ENCODE data around the gene EPHA8. TPM values are rescaled to one million over a fixed set of nuclear protein-coding genes. Genes with fewer than 3 reads are reported as not detected.

EPHA8 gene
- total RNA-seq (2012; rRNA removed) (not detected in 2 replicates), polyA plus RNA-seq (2012; rRNA removed) (not detected in 2 replicates), Bru-seq, nascent RNA (not detected), BruChase-seq, experiment 1, labeled RNA remaining after a 6-hour chase (not detected), BruChase-seq, experiment 2, labeled RNA remaining after a 2-hour chase (percentile 2 among the genes with signal in this experiment)
- polyA plus RNA-seq (2012; cell fraction: cytosol; rRNA removed): not detected in 2 replicates
- polyA plus RNA-seq (2012; cell fraction: nucleus; rRNA removed; ENCODE audit: low replicate concordance): not detected in 2 replicates
- long read RNA-seq: 0 reads

GRCh38 chr1:22562584-22563583 lies at the start of gene EPHA8:
Gene EPHA8 (plus strand): TSS chr1:22563489. CDS start chr1:22563636, 147 bp downstream.
- H3K27ac ChIP-seq (ENCODE audit: insufficient read depth, low read length): no peak within 1 kb of the TSS
- H4K91ac ChIP-seq (ENCODE audit: insufficient read depth, low read depth, low read length): no peak within 1 kb of the TSS
- no peak within 1 kb of the TSS for H2BK120ac ChIP-seq (ENCODE audit: low read depth, low read length)
- intact Hi-C loops (cut with micrococcal nuclease): no loop called here
- no TSS peak for BruUV-seq (replicated peaks)
- H3K56ac ChIP-seq (ENCODE audit: extremely low read depth, insufficient read depth, low read length): no peak within 1 kb of the TSS
- WGBS, 2 experiments (ENCODE audit: extremely low coverage in 2 of 2, insufficient read length in 1 of 2): 2% methylated on average over 39 of the region's 81 CpGs; no CpG with 5 or more reads in 1 of the 2 experiments
- CTCF ChIA-PET: no interaction called here
- no peak within 1 kb of the TSS for H2AFZ ChIP-seq (replicated peaks; ENCODE audit: low read length, poor library complexity)
- peaks cover 89% of the 10 kb centered on the region for H3K27me3 ChIP-seq (ENCODE audit: control insufficient read depth, insufficient read depth, low read length)
- H3K9me1 ChIP-seq (ENCODE audit: insufficient read depth, low read length): no peaks in the 10 kb centered on the region
- no peak within 1 kb of the TSS for H3K4me2 ChIP-seq (ENCODE audit: low read depth, low read length)
- TF ChIP-seq MXI1 (IDR thresholded peaks at IDR 0.05; ENCODE audit: borderline replicate concordance, low read depth, low read length) (no peak), BHLHE40 (IDR thresholded peaks at IDR 0.05; ENCODE audit: low read depth, low read length) (peak; percentile 58; the same call in 1 of the 2 replicates), MAFK (IDR thresholded peaks at IDR 0.05; ENCODE audit: low read depth, low read length) (no peak)
- no peak within 1 kb of the TSS for H4K8ac ChIP-seq (ENCODE audit: low read depth in 2 of 2, low read length in 2 of 2)
- no peak within 1 kb of the TSS for H2AK5ac ChIP-seq (ENCODE audit: low read depth, low read length)
- H4K5ac ChIP-seq (ENCODE audit: low read depth, low read length): no peak within 1 kb of the TSS
- H3K9ac ChIP-seq (ENCODE audit: low read depth, low read length): no peak within 1 kb of the TSS
- H3K4me3 ChIP-seq (ENCODE audit: insufficient read depth, low read depth, low read length): no peak within 1 kb of the TSS
- no peaks in the 10 kb centered on the region for H3K79me1 ChIP-seq (ENCODE audit: low read depth in 1 of 2, low read length in 2 of 2)
- no peak within 1 kb of the TSS for H2BK20ac ChIP-seq (ENCODE audit: low read depth, low read length)
- POLR2A ChIA-PET (ENCODE audit: unreplicated experiment): interaction anchor here (0.9 kb wide), 1 partner anchor 13 kb away, joined by 3 read pairs; no protein-coding TSS in a partner anchor
- H3K14ac ChIP-seq (replicated peaks; ENCODE audit: low read depth, low read length): no peak within 1 kb of the TSS
- H4K20me1 ChIP-seq (ENCODE audit: insufficient read depth, low read length): no peaks in the 10 kb centered on the region
- ATAC-seq (ENCODE audit: low read depth): no peak; the same call in 1 of the 2 replicates
- in situ Hi-C loops (cut with MboI; ENCODE audit: low sequenced_read_pairs): no loop called here
- no peak for DNase-seq
- no peak within 1 kb of the TSS for H3K18ac ChIP-seq (ENCODE audit: low read depth, low read length)
- no peaks in the 10 kb centered on the region for H3K4me1 ChIP-seq (ENCODE audit: control insufficient read depth, insufficient read depth, low read length)
- no peak within 1 kb of the TSS for H3K23ac ChIP-seq (ENCODE audit: low read depth, low read length)
- H3K4ac ChIP-seq (ENCODE audit: low read depth, low read length): no peak within 1 kb of the TSS
- no peaks in the 10 kb centered on the region for H3K36me3 ChIP-seq (ENCODE audit: control insufficient read depth, insufficient read depth, low read length)
- H3K9me3 ChIP-seq (ENCODE audit: control insufficient read depth, insufficient read depth, low read length): no peaks in the 10 kb centered on the region
- no peak within 1 kb of the TSS for H2BK5ac ChIP-seq (ENCODE audit: low read depth, low read length, poor library complexity, severe bottlenecking)
- no peak within 1 kb of the TSS for H2AK9ac ChIP-seq (replicated peaks; ENCODE audit: low read depth, low read length, poor library complexity)
- H2BK15ac ChIP-seq (ENCODE audit: low read depth, low read length): no peak within 1 kb of the TSS
- dilution Hi-C loops (cut with HindIII; ENCODE audit: low sequenced_read_pairs, unreplicated experiment): no loop called here
